Pancreas (tissue), 10 donors: Measurements from ENCODE around the gene RABAC1. TPM values are rescaled to one million over a fixed set of nuclear protein-coding genes. Genes with fewer than 3 reads are reported as not detected.

Experiments used
- ATAC-seq, 4 donors: fragments of 200-7000 bp; cut with Tn5 transposase; one replicate each; pipeline versions ENCODE4 v1.8.0 to v1.9.1; 2020; ENCODE audit warnings: mild to moderate bottlenecking in 4 of 4, moderate library complexity in 4 of 4
- DNase-seq, 6 donors: peaks; one replicate each; pipeline ENCODE4 v3.0.0-alpha.2; 2020
- FAIRE-seq: peaks from 2 replicates; lab custom pipeline; 2012; peaks lifted over from hg19 to GRCh38; lab: Jason Lieb, UNC
- H3K27ac ChIP-seq, 4 donors: fragments of 200-600 bp; sonication (generic); 1 replicate in 3 of 4; 2 replicates in 1 of 4; pipeline versions ENCODE4 v1.5.0 to v1.8.0; 2020
- H3K27me3 ChIP-seq, 4 donors: fragments of 200-600 bp; one replicate each; pipeline ENCODE4 v1.8.0; 2021
- H3K36me3 ChIP-seq, 3 donors: fragments of 200-600 bp; sonication (generic) in 1 of 3; one replicate each; pipeline versions ENCODE4 v1.5.0 to v1.8.0; 2020 to 2021
- H3K4me1 ChIP-seq, 3 donors: fragments of 200-600 bp; one replicate each; pipeline ENCODE4 v1.8.0; 2021
- H3K4me3 ChIP-seq, 4 donors: fragments of 200-600 bp; sonication (generic) in 2 of 4; one replicate each; pipeline versions ENCODE4 v1.5.0 to v1.8.0; 2020 to 2021
- H3K9me3 ChIP-seq, 4 donors: fragments of 200-600 bp; one replicate each; pipeline ENCODE4 v1.8.0; 2021
- whole genome bisulfite sequencing, 2 donors: extraction: QIAGEN DNeasy Blood & Tissue Kit; methylation state at CpG; one replicate each; pipeline ENCODE4 v1.1.7; 2013; 5-methylcytosine and 5-hydroxymethylcytosine counted together
- intact Hi-C, 3 donors: fragments of 100-400 bp; cut with DNase I; formaldehyde crosslinking; loops; one replicate each; pipeline versions ENCODE4 v1.11.1 to v1.14.2; 2022
- polyA plus RNA-seq, 2 donors: library from polyadenylated mRNA; stranded (reverse); fragments of 200-250 nt; gene quantifications; one replicate each; pipeline ENCODE4 v1.2.3, GENCODE V29; 2013
- total RNA-seq, 6 donors: library from RNA; stranded (reverse); fragmentation: NEBNext Ultra II Directional in 4 of 6; extraction: Animal tissue kit (Norgen Biotek cat#: 25700) in 4 of 6; gene quantifications; one replicate each; pipeline versions ENCODE4 v1.2.1 to v1.2.4, GENCODE V29; 2021 to 2023
- TF ChIP-seq, protein P1 (sequence below), 4 donors: fragments of 200-600 bp; sonication (generic) in 3 of 4; IDR thresholded peaks; one replicate each; pipeline versions ENCODE4 v1.5.0 to v1.8.0; 2021; ENCODE audit warnings: antibody characterized with exemption in 4 of 4
- donor health status: healthy with polysubstance abuse.
- donor health status: DM: no; HTN: no; CAD: no; lungs with moderate emphysema.
- donor health status: DM: no; HTN: no; CAD: no.
- donor health status: control.
- donor health status: control.
- donor health status: Bipolar disorder and iron deficiency.
- donor health status: DM: yes; HTN: yes; CAD: no.
- donor health status: DM: no; HTN: no; CAD: no.
- donor health status: DM: no; HTN: no; CAD: no.
- donor health status: DM: yes; HTN: yes; CAD: no.

RABAC1 gene
- total and polyA plus RNA-seq, 8 donors: 49.8 to 134 (median 74.0) TPM

DNA sequence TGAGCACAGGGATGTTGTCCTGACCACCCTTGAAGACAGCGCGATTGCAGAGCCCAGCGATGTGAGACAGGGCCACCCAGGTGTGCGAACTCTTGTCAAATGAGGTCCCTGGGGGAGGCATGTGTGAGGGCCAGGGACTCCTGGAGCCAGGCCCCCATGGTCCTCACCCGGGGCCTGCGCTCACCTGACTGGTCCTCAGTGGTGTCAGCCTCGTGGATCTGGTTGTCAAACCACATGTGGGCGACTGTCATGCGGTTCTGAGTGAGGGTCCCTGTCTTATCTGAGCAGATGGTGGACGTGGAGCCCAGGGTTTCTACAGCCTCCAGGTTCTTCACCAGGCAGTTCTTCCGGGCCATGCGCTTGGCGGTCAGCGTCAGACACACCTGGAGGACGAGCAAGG, 22.6 kb upstream of the RABAC1 start:
- intact Hi-C loops: no loop called here
- ATAC-seq (no peak), DNase-seq (no peak), FAIRE-seq (no peak)
- WGBS, 2 donors: 72 to 78% methylated on average over 13 to 15 of the region's 15 CpGs
- TF ChIP-seq, protein P1, sequence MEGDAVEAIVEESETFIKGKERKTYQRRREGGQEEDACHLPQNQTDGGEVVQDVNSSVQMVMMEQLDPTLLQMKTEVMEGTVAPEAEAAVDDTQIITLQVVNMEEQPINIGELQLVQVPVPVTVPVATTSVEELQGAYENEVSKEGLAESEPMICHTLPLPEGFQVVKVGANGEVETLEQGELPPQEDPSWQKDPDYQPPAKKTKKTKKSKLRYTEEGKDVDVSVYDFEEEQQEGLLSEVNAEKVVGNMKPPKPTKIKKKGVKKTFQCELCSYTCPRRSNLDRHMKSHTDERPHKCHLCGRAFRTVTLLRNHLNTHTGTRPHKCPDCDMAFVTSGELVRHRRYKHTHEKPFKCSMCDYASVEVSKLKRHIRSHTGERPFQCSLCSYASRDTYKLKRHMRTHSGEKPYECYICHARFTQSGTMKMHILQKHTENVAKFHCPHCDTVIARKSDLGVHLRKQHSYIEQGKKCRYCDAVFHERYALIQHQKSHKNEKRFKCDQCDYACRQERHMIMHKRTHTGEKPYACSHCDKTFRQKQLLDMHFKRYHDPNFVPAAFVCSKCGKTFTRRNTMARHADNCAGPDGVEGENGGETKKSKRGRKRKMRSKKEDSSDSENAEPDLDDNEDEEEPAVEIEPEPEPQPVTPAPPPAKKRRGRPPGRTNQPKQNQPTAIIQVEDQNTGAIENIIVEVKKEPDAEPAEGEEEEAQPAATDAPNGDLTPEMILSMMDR (IDR thresholded peaks at IDR 0.05): no peak
- Histone ChIP-seq H3K36me3 (no peaks in the 10 kb centered on the region), H3K9me3 (no peaks in the 10 kb centered on the region), H3K4me3 (no peak overlapping the region), H3K27me3 (no peaks in the 10 kb centered on the region), H3K4me1 (no peaks in the 10 kb centered on the region), H3K27ac (no peak overlapping the region)

DNA sequence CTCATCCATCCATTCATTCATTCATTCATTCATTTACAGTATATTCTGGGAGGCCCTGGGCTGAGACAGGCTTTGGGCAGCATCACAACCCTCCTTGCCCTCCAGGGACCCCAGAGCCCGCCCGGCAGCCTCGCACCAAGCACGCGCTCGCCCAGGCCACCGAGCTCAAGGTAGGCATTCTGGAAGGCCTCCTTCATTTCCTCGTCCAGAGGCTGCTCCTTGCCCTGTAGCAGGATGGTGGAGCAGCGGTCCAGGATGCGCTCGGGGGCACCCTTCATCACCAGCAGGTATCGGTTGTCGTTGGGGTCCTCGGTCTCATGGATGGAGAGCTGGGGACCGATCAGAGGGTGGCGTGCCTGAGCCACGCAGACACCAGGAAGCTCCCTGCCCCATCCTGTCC, 19.3 kb upstream of the RABAC1 start:
- Histone ChIP-seq H3K9me3 (no peaks in the 10 kb centered on the region), H3K27me3 (no peaks in the 10 kb centered on the region), H3K4me1 (no peaks in the 10 kb centered on the region), H3K4me3 (no peak overlapping the region), H3K27ac (no peak overlapping the region), H3K36me3 (no peaks in the 10 kb centered on the region)
- DNase-seq: no peak
- FAIRE-seq: no peak
- 76 to 85% methylated on average over 17 of the region's 17 CpGs for WGBS, 2 donors
- TF ChIP-seq, protein P1 (IDR thresholded peaks at IDR 0.05): no peak
- ATAC-seq: no peak
- intact Hi-C loops: no loop called here

DNA sequence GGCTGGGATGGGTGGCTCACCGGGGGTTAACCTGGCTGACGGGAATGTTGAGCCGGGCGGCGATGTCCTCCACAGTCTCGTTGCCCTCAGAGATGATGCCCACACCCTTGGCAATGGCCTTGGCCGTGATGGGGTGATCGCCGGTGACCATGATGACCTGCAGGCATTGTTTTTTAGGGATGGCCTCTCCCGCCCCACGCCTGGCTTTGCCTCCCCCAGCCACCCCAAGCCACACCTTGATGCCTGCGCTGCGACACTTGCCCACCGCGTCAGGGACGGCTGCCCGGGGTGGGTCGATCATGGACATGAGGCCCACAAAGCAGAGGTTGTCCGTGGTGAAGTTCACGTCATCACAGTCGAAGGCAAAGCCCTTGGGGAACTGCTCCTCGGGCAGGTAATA, 18.8 kb upstream of the RABAC1 start:
- H3K9me3 ChIP-seq: no peaks in the 10 kb centered on the region
- H3K4me1 ChIP-seq: no peaks in the 10 kb centered on the region
- no peaks in the 10 kb centered on the region for H3K27me3 ChIP-seq
- WGBS, 2 donors: 58 to 77% methylated on average over 22 of the region's 22 CpGs
- ATAC-seq (no peak), DNase-seq (no peak), FAIRE-seq (no peak)
- intact Hi-C loops: no loop called here
- no peak overlapping the region for H3K27ac ChIP-seq
- TF ChIP-seq, protein P1 (IDR thresholded peaks at IDR 0.05): no peak
- no peak overlapping the region for H3K4me3 ChIP-seq
- no peaks in the 10 kb centered on the region for H3K36me3 ChIP-seq

DNA sequence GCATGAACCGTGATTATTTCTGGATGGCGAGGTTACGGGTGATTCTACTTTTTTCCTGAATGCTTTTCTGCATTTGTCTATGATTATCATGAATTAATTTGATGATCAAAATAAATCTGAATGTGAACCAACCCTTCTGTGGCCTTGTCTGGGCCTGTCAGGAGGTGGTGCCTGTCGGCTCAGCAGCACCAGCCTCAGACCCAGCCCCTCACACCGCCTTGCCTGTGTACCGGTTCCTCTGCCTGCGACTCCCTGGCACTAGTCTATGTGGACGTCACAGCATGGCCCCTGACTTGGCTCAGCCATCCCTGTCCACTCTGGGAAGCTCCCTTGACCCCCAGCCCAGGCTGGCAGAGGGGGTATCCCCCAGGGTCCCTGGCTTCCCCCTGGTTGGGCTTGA, 15.5 kb upstream of the RABAC1 start:
- DNase-seq (no peak), FAIRE-seq (no peak), ATAC-seq (no peak)
- 58 to 68% methylated on average over 8 of the region's 8 CpGs for WGBS, 2 donors
- TF ChIP-seq, protein P1 (IDR thresholded peaks at IDR 0.05): no peak
- Histone ChIP-seq H3K27ac (no peak overlapping the region), H3K9me3 (no peaks in the 10 kb centered on the region), H3K27me3 (no peaks in the 10 kb centered on the region), H3K36me3 (no peaks in the 10 kb centered on the region), H3K4me1 (no peaks in the 10 kb centered on the region), H3K4me3 (no peak overlapping the region)
- intact Hi-C loops: no loop called here

DNA sequence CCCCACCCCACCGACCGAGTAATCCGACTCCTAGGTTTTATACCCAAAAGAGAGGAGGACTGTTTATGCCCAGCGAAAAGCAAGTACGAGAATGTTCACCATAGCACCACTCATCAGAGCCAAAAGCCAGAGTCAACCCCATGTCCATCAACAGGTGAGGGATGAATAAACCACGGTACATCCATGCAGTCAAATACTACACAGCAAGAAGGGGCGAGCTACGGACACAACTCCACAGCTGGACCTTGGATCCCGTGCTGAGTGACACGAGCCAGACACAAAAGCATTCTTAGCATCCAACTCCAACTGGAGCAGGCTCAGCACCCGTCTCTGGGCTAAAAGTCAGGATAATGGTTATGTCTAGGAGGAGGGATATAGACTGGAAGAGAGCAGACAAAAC, 12.2 kb upstream of the RABAC1 start:
- TF ChIP-seq, protein P1 (IDR thresholded peaks at IDR 0.05): no peak
- intact Hi-C loops: no loop called here
- Histone ChIP-seq H3K4me1 (no peaks in the 10 kb centered on the region), H3K4me3 (no peak overlapping the region), H3K27ac (no peak overlapping the region), H3K27me3 (no peaks in the 10 kb centered on the region), H3K36me3 (no peaks in the 10 kb centered on the region), H3K9me3 (no peaks in the 10 kb centered on the region)
- no peak for FAIRE-seq
- WGBS, 2 donors: 68 to 73% methylated on average over 11 of the region's 11 CpGs
- DNase-seq: no peak
- ATAC-seq: no peak
